CD4-positive, alpha-beta T cell treated with Interferon gamma for 1 hour (primary cell): ENCODE results near the gene CES2.
"Not testable (repeated sequence)": the region's sequence is repeated elsewhere in the genome, so short reads cannot be mapped to it uniquely, and the experiment has no call there.

Experiments used
- DNase-seq: peaks from one replicate; pipeline ENCODE4 v3.0.0-alpha.2; 2020

The CES2 gene

DNA sequence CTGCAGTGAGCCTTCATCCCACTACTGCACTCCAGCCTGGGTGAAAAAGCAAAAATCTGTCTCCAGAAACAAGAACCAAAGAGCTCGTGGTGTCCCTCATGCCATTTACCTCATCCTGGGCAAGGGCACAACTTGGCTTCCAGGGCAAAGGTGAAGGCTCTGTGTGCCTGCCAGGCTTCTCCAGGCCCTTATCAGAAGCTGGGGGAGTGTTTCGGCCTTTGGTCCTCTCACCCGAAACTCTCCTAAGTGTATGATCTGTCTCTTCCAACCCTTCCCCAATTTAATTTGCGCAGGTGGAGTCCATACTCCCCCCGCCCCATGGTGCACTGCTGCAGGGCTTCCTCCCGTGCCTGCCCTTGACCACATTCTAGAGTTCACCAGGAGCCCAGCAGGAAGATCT lies 1.1 kb downstream of the CES2 start:
- DNase-seq, result no peak

DNA sequence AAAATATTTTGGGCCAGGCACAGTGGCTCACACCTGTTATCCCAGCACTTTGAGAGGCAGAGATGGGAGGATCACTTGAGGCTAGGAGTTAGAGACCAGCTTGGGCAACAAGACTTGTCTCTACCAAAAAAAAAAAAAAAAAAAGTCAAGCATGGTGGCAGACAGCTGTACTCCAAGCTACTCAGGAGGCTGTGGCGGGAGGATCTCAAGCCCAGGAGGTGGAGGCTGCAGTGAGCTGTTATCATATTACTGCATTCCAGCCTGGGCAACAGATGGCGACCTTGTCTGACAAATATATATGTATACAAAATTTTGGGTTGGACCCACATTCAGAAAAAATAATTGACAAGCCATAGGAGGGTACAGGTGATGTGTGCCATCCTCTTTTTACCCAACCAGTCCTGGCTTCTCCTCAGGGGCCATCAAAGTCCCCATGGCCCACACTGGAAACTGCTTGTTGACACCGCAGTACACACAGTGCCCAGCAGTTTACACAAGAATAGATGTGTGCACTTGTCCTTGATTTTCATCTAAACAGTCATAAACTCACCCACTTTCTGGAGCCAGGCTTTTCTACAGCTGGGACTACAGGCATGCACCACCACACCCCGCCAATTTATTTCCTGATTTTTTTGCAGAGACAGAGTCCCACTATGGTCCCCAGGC lies 1.7 kb downstream of the CES2 start:
- no peak for DNase-seq

DNA sequence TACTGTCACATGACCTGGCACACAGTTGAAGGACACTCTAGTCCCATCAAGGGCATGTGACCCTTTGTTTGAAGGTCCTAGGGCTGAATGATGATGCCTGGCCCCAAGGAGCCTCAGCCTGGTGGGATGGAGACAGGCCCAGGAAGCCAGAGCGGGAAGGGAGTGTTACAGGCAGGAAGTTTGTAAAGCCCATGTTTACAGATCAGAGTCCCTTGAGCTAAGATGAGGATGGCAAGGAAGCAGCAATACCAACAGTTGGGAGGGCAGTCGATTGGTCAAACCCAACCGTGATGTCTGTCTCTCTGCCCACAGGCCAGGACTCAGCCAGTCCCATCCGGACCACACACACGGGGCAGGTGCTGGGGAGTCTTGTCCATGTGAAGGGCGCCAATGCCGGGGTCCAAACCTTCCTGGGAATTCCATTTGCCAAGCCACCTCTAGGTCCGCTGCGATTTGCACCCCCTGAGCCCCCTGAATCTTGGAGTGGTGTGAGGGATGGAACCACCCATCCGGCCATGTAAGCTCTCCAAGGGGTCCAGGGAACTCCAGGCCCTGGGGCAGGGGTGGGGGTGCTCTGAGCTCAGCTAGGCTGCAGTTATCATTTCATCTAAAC lies 2.5 kb downstream of the CES2 start:
- DNase-seq, result no peak

GRCh38 chr16:66939366-66939765 lies 4.0 kb downstream of the CES2 start:
- no peak for DNase-seq

GRCh38 chr16:66940236-66940635 lies 4.9 kb downstream of the CES2 start:
- DNase-seq, result no peak

DNA sequence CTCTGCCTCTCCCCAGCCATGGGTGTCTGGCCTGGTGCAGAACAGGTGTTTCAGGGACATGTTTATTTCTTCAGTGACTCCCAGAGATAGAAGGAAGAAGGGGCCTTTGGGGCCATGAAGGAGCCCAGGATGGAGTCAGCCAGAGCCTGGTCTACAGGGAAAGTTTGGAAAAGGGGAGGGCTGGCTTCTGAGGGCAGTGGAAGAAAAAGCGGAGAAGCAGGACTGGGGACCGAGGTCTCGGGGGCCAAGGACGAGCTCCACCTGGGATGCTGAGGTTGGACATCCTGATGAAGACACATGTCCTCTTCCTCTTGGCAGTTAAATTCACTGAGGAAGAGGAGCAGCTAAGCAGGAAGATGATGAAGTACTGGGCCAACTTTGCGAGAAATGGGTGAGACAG lies 7.7 kb downstream of the CES2 start:
- no peak for DNase-seq

DNA sequence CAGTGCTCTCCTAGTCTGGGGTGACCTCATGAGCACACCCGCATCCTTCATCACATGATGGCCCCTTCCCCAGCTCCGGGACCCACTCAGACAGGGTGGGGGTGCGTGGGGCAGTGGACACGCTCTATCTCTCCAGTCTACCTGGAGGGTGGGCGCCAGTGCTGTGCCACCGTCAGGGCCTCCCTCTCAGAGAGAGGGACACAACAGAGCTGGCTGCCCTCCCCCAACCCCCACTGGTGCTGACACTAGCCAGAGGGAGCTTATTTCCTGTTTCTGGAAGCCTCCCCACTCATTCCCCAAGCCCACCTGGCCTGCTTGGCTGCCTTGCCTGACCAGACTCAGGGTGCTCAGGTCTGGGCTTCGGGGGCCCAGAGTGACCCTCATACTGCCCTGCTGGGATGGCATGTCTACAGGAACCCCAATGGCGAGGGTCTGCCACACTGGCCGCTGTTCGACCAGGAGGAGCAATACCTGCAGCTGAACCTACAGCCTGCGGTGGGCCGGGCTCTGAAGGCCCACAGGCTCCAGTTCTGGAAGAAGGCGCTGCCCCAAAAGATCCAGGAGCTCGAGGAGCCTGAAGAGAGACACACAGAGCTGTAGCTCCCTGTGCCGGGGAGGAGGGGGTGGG lies 8.2 kb downstream of the CES2 start:
- no peak for DNase-seq

DNA sequence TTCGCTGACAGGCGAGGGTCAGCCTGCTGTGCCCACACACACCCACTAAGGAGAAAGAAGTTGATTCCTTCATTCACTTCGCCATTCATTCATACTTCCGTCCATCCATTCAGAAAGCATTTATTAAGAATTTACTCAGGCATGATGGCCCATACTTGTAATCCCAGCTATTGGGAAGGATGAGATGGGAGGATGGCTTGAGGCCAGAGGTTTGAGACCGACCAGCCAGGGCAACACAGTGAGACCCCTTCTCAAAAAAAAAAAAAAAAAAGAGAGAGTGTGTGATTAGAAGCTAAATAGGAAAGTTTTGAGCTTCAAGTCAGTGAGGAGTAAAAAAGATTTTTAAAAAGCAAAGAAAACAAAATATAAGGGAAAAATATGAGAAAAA lies 8.7 kb downstream of the CES2 start:
- no peak for DNase-seq

DNA sequence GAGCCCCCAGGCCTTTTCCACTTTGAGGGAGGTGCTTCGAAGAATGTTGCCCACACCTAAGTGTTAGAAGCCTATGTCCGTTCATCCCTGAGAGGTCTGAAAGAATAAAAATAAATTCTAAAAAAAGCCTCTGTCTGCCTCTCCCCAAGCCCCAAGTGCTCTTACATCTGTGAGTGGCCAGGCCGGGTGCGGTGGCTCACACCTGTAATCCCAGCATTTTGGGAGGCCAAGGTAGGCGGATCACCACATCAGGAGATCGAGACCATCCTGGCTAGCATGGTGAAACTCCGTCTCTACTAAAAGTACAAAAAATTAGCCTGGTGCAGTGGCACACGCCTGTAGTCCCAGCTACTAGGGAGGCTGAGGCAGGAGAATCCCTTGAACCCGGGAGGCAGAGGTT lies 9.7 kb downstream of the CES2 start:
- DNase-seq, result not testable (repeated sequence)

- DNase-seq, result no peak
Observed at GRCh38 chr16:66945939-66946338, 10.6 kb downstream of the CES2 start.

GRCh38 chr16:66946541-66946940 lies 11.2 kb downstream of the CES2 start:
- no peak for DNase-seq

GRCh38 chr16:66946974-66947301 lies 11.6 kb downstream of the CES2 start:
- no peak for DNase-seq

DNA sequence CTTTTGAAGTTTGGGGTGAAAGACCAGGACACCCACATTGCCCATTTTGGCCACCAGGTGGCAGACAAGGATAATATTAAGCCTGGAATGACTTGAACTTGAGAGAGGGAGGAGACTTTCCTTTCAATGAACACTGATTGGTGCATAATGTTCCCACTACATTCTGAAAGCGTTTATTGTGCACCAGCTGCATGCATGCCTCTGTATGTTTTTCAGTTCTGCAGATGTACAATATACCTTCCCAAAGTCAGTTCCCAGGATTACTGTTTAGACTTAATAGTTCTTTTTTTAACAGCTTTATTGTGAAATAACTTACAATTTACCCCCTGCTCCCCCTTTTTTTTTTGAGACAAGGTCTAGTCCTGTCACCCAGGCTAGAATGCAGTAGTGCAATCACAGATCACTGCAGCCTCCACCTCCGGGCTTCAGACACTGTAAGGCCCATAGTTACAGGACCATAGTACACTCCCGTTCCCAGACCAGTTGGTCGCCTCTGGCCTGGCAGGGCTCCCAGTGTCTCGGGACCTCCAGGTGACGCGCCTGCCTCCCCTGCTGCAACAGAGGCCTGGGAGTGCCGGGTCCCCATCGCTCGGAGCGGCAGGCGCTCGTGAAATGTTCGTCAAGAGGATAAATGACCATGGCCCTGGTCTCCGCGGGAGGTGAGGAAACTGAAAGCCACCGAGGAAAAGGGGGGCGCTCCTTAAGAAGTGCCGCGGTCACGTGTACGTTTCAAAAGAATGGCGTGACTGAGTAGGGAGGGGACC lies 12.2 kb downstream of the CES2 start:
- peak; percentile 76 for DNase-seq

- DNase-seq, result no peak
Observed at GRCh38 chr16:66948134-66948836, 13.0 kb downstream of the CES2 start.

- DNase-seq, result no peak
Observed at GRCh38 chr16:66948837-66949225, 13.5 kb downstream of the CES2 start.

DNA sequence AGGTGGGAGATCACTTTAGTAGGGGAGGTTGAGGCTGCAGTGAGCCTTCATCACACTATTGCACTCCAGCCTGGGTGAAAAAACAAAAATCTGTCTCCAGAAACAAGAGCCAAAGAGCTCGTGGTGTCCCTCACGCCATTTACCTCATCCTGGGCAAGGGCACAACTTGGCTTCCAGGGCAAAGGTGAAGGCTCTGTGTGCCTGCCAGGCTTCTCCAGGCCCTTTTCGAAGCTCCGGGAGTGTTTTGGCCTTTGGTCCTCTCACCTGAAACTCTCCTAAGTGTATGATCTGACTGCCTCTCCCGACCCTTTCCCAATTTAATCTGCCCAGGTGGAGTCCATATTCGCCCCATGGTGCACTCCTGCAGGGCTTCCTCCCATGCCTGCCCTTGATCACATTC lies 14.2 kb downstream of the CES2 start:
- no peak for DNase-seq

DNA sequence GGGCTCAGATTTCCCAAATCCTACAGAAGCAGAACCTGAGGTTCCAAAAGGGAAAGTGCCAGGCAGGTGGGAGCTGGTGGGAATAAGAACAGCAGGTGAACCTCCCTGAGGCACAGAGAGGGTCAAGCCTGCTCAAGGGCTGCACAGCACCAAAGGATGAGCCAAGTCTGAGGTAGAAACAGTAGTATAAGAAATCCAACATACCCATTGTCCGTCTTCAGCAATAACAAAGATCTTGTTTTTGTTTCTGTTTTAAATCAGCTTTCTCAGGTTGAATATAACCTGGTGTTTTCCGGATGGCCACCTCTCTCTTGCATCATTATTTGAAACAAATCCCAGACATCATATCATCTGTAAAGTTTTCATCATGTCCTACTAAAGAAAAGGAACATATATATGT lies 15.1 kb downstream of the CES2 start:
- no peak for DNase-seq

- no peak for DNase-seq
Observed at GRCh38 chr16:66950971-66951790, 15.9 kb downstream of the CES2 start.

- no peak for DNase-seq
Observed at GRCh38 chr16:66952430-66953110, 17.3 kb downstream of the CES2 start.

DNA sequence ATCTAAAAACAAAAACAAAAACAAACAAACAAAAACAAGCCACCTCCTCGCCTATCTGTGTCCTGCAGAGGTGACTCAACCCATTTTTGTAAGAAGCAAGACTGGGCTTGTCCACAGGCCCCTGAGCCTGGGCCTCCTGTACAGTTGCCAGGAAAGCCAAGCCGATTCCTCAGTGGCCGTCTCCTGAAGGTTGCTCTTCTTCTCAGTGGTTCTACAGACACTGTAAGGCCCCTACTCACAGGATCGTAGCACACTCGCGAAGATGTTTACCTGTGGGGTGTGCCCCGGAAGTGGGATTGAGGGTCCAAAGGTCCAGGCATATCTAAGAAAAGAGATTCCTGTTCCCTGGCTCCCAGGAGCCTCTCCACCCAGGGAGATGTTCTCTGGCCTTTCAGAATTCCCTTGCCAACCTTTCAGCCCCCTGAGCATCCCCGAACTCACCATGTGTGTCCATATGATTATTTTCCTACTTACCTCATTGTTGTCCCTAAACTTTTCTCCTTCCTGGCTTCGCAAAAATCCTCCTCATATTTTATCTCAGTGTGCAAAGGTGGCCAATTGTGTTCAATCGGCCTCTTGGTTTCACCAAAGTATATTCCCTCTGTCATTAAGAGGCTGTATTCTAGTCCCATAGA lies 18.3 kb downstream of the CES2 start:
- no peak for DNase-seq

GRCh38 chr16:66954097-66954659 lies 18.9 kb downstream of the CES2 start:
- peak; percentile 63 for DNase-seq
